Measurements from ENCODE around the gene LIN7B. TPM values are rescaled to one million over a fixed set of nuclear protein-coding genes. Genes with fewer than 3 reads are reported as not detected.
A peak's percentile ranks its signal among the peaks of the same experiment; 100 is the strongest.

LIN7B gene
- total RNA-seq, 4 donors from 2014 or later = 25.7 to 97.9 (median 34.0) TPM

GRCh38 chr19:49132974-49133609, 18.9 kb downstream of the LIN7B start:
- ATAC-seq (peak in 1 of 2 donors; percentile 7), DNase-seq (no peak)
- H3K4me1 ChIP-seq = peaks cover 15 to 36% of the 10 kb centered on the region in 2 donors
- no peaks in the 10 kb centered on the region for H3K9me3 ChIP-seq
- H3K4me3 ChIP-seq = peak overlapping the region; percentile 21 to 42 (median 34)
- in situ Hi-C loops (cut with MboI; ENCODE audit: low sequenced_read_pairs in 4 of 4) (no loop called here), intact Hi-C loops (cut with DNase I; ENCODE audit: low total_unique reads) (no loop called here)
- no peaks in the 10 kb centered on the region for H3K36me3 ChIP-seq
- peaks cover 0 to 12% (median 12%) of the 10 kb centered on the region in 3 donors for H3K27me3 ChIP-seq
- TF ChIP-seq CTCF (IDR thresholded peaks at IDR 0.05 in 4 of 5, conservative IDR thresholded peaks at IDR 0.05 in 1 of 5) (no peak), POLR2A (IDR thresholded peaks at IDR 0.05) (no peak)
- peak overlapping the region in 1 of 4 donors; percentile 24 for H3K27ac ChIP-seq

GRCh38 chr19:49133621-49134454, 19.7 kb downstream of the LIN7B start:
- DNase-seq (peak in 1 of 2 donors; percentile 65), ATAC-seq (peak; percentile 57 to 59)
- no peaks in the 10 kb centered on the region for H3K9me3 ChIP-seq
- peak overlapping the region in 1 of 4 donors; percentile 24 for H3K27ac ChIP-seq
- intact Hi-C loops (cut with DNase I; ENCODE audit: low total_unique reads) (no loop called here), in situ Hi-C loops (cut with MboI; ENCODE audit: low sequenced_read_pairs in 4 of 4) (no loop called here)
- peaks cover 0 to 12% (median 12%) of the 10 kb centered on the region in 3 donors for H3K27me3 ChIP-seq
- no peaks in the 10 kb centered on the region for H3K36me3 ChIP-seq
- TF ChIP-seq CTCF (IDR thresholded peaks at IDR 0.05 in 4 of 5, conservative IDR thresholded peaks at IDR 0.05 in 1 of 5) (no peak), POLR2A (IDR thresholded peaks at IDR 0.05) (no peak)
- H3K4me1 ChIP-seq = peaks cover 9 to 30% of the 10 kb centered on the region in 2 donors
- H3K4me3 ChIP-seq = peak overlapping the region; percentile 21 to 42 (median 34)

- no peak for ATAC-seq
- intact Hi-C loops (cut with DNase I; ENCODE audit: low total_unique reads) = no loop called here
- no peak for DNase-seq
Measured at GRCh38 chr19:49135686-49136085, 21.5 kb downstream of the LIN7B start.

GRCh38 chr19:49136771-49137171, 22.6 kb downstream of the LIN7B start:
- TF ChIP-seq CTCF (IDR thresholded peaks at IDR 0.05 in 4 of 5, conservative IDR thresholded peaks at IDR 0.05 in 1 of 5) = no peak
- TF ChIP-seq POLR2A (IDR thresholded peaks at IDR 0.05) = no peak
- DNase-seq (no peak), ATAC-seq (peak; percentile 39 to 40)
- peak overlapping the region in 1 of 4 donors; percentile 1 for H3K4me3 ChIP-seq
- intact Hi-C loops (cut with DNase I; ENCODE audit: low total_unique reads) (no loop called here), in situ Hi-C loops (cut with MboI; ENCODE audit: low sequenced_read_pairs in 4 of 4) (no loop called here)
- peak overlapping the region in 1 of 4 donors; percentile 31 for H3K27ac ChIP-seq
- H3K27me3 ChIP-seq = peaks cover 0 to 12% (median 12%) of the 10 kb centered on the region in 3 donors
- H3K9me3 ChIP-seq = no peaks in the 10 kb centered on the region
- peaks cover 8 to 25% of the 10 kb centered on the region in 2 donors for H3K4me1 ChIP-seq
- no peaks in the 10 kb centered on the region for H3K36me3 ChIP-seq

More at GRCh38 chr19:49135686-49136085, 21.5 kb downstream of the LIN7B start:
- Histone ChIP-seq H3K4me3 (no peak overlapping the region), H3K36me3 (no peaks in the 10 kb centered on the region), H3K27me3 (peaks cover 0 to 12% (median 12%) of the 10 kb centered on the region in 3 donors), H3K9me3 (no peaks in the 10 kb centered on the region), H3K27ac (no peak overlapping the region), H3K4me1 (peaks cover 8 to 25% of the 10 kb centered on the region in 2 donors)
- TF ChIP-seq CTCF (IDR thresholded peaks at IDR 0.05 in 4 of 5, conservative IDR thresholded peaks at IDR 0.05 in 1 of 5) (no peak), POLR2A (IDR thresholded peaks at IDR 0.05) (no peak)
- in situ Hi-C loops (cut with MboI; ENCODE audit: low sequenced_read_pairs in 4 of 4) = no loop called here
